GM12891 (cell line): ENCODE data around the gene AGO3.

Experiments
- POLR2AphosphoS5 ChIP-seq: IDR thresholded peaks from 2 replicates; pipeline ENCODE4 v1.6.1; 2011; ENCODE audit warnings: low read depth, low read length, control low read depth
- TAF1 ChIP-seq: IDR thresholded peaks from 2 replicates; pipeline ENCODE4 v1.6.1; 2011; ENCODE audit warnings: low read depth, low read length, control low read depth

DNA sequence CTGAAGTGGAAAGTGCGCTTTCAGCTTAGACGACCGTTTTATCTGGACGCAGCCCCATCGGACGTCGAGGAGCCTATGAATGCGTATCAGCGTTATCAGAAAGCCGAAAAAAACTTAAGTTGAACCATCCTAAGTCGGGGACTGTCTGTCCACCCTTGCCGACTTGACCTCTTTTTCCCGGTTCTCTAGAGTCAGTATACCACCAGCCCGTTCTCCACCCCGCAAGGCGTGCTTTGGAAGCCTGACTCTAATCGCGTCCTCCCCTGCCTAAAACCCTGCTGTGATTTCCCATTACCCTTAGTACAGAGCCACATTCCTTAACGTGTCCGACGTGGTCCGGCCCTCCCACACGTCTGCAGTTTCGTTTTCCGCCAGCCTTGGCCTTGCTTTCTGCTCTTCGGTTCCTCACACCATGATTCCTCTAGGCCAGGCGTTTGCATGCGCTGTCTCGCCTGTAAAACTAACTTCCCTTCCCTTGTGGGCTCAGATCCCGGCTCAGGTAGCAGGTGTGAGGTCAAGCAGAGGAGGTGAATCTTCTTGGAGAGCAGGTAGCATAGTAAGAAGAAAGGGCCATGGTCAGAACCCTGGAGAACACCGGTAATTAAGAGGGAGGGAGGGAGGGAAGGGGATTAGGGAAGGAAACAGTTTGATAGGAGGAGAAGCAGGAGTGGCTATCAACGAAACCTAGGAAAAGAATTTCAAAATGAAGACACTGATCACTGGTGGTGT is 158.7 kb downstream of the AGO3 start:
- peak; percentile 51; the same call in 1 of the 2 replicates for TF ChIP-seq TAF1
- no peak for TF ChIP-seq POLR2AphosphoS5
